Esophagus (tissue), 2 donors: ENCODE results near the gene COX10. TPM values are rescaled to one million over a fixed set of nuclear protein-coding genes. Genes with fewer than 3 reads are reported as not detected.
"Not testable (repeated sequence)": the region's sequence is repeated elsewhere in the genome, so short reads cannot be mapped to it uniquely, and the experiment has no call there.

Experiments
- H3K27ac ChIP-seq, 2 donors: one replicate each; pipeline ENCODE4 v1.5.1; 2013; ENCODE audit warnings: low read depth in 2 of 2, mild to moderate bottlenecking in 2 of 2, inconsistent platforms in 1 of 2, low read length in 1 of 2, moderate library complexity in 1 of 2
- H3K27me3 ChIP-seq, 2 donors: one replicate each; pipeline ENCODE4 v1.6.1; 2013; ENCODE audit warnings: low read length in 2 of 2, control low read depth in 1 of 2, mild to moderate bottlenecking in 1 of 2; ENCODE audit not compliant: insufficient read depth in 2 of 2, control insufficient read depth in 1 of 2
- H3K36me3 ChIP-seq, 2 donors: one replicate each; pipeline ENCODE4 v1.6.1; 2013; ENCODE audit warnings: low read length in 1 of 2; ENCODE audit not compliant: control insufficient read depth in 2 of 2, insufficient read depth in 2 of 2
- H3K4me1 ChIP-seq, 2 donors: one replicate each; pipeline ENCODE4 v1.6.1; 2013; ENCODE audit warnings: low read length in 1 of 2; ENCODE audit not compliant: control insufficient read depth in 2 of 2, insufficient read depth in 2 of 2
- H3K4me3 ChIP-seq, 2 donors: one replicate each; pipeline ENCODE4 v1.5.1; 2013; ENCODE audit warnings: low read length in 2 of 2, mild to moderate bottlenecking in 2 of 2, low read depth in 1 of 2, moderate library complexity in 1 of 2
- H3K9me3 ChIP-seq, 2 donors: one replicate each; pipeline ENCODE4 v1.6.1; 2013; ENCODE audit warnings: mild to moderate bottlenecking in 2 of 2, low read depth in 1 of 2, low read length in 1 of 2, moderate library complexity in 1 of 2; ENCODE audit not compliant: control insufficient read depth in 2 of 2, insufficient read depth in 1 of 2
- WGBS, 2 donors: extraction: QIAGEN DNeasy Blood & Tissue Kit; methylation state at CpG; one replicate each; pipeline ENCODE4 v1.1.7; 2013; 5-methylcytosine and 5-hydroxymethylcytosine counted together
- polyA plus RNA-seq, 2 donors: library from polyadenylated mRNA; stranded (reverse); fragments of 200-250 nt; gene quantifications; one replicate each; pipeline ENCODE4 v1.2.3, GENCODE V29; 2013
- donor health status: healthy with polysubstance abuse.
- donor health status: Bipolar disorder and iron deficiency.

Gene COX10
- polyA plus RNA-seq, 2 donors: 6.8 to 9.7 TPM

DNA sequence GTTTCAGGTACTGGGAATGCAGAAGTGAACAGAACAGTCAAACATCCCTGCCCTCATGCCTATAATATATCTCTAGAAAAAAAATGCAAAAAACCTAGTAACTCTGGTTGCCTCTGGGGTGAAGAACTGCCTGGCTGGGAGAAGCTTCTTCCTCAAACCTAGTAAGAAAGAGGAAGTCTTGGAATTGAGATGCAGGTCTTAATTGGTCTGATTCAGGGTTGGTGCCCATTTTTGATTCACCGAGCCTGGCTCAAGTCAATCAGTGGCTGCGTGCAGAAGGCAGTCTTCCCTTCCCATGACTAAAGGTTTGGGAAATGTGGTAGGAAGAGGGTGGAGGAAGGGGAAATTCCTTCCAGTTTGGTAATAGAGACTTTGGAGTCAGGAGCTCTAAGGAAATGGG lies 145.0 kb downstream of the COX10 start:
- 91% methylated on average over 2 of the region's 2 CpGs for WGBS, 2 donors
- no peak overlapping the region for H3K4me3 ChIP-seq
- peaks cover 0 to 2% of the 10 kb centered on the region in 2 donors for H3K9me3 ChIP-seq
- no peaks in the 10 kb centered on the region for H3K36me3 ChIP-seq
- H3K27me3 ChIP-seq: no peaks in the 10 kb centered on the region
- no peaks in the 10 kb centered on the region for H3K4me1 ChIP-seq
- no peak overlapping the region for H3K27ac ChIP-seq

DNA sequence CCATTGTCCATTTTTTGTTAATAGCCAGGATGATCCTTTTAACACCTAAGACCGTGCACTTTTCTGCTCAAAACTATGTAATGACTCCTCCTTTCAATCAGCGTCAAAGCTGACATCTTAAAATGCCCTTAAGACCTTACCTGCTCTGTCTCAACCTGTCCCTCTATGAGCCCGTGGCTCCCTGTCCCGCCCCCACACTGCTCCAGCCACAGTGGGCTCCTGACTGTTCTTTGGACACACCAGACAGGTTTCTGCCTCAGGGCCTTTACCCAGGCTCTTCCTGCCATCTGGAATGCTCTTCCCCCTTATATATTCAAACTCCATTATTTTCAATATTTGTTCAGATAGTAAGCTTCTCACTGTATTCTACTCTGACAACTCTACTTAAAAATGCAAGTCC lies 153.3 kb downstream of the COX10 start:
- Histone ChIP-seq H3K4me3 (no peak overlapping the region), H3K27ac (no peak overlapping the region), H3K4me1 (no peaks in the 10 kb centered on the region), H3K27me3 (no peaks in the 10 kb centered on the region), H3K36me3 (no peaks in the 10 kb centered on the region), H3K9me3 (no peaks in the 10 kb centered on the region)
- 54 to 67% methylated on average over 4 of the region's 4 CpGs for WGBS, 2 donors

DNA sequence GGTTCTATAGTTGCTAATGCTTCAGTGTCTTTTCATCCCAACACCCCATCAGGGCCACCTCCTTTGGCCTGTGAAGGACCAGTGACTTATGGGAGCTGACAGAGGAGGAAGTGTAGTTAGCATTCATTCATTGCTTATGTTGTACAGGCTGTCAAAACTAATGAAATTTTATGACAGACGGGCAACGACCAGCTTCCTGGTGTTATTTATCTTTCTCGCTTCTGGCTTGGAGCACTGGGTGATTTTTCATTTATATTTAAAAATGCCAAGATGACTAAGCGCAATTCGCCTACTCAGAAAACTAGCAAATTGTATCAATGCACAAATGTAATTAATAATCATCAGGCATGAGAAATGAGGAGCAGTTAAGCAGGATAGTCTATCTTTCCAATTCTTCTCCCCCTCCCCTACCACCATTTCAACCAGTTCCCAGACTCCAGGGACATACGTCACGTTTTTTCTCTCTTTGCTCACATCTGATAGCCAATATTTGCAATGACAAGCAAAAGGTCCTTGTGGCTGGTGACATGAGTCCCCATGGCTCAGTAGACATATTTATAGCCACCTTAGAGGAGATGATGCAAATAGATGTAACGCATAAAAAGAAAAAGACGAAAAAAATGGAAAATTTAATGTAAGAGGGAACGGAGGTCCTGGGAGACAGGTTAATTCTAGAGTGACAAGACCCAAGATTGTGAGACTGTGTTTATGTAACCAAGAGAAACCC lies 156.1 kb downstream of the COX10 start:
- 61 to 62% methylated on average over 10 of the region's 10 CpGs for WGBS, 2 donors
- Histone ChIP-seq H3K27ac (no peak overlapping the region), H3K4me1 (no peaks in the 10 kb centered on the region), H3K4me3 (no peak overlapping the region), H3K27me3 (no peaks in the 10 kb centered on the region), H3K36me3 (no peaks in the 10 kb centered on the region), H3K9me3 (no peaks in the 10 kb centered on the region)

DNA sequence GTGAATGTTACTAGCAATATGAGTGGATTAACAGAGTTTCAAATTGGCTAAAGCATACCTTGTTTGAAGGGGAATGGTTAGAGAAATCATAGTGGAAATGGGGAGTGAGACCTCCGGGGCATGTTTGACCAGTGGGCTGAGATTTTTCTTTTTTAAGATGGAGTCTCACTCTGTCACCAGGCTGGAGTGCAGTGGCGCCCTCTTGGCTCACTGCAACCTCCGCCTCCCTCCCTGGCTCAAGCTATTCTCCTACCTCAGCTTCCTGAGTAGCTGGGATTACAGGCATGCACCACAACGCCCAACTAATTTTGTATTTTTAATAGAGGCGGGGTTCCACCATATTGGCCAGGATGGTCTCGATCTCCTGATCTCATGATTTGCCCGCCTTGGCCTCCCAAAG lies 157.7 kb downstream of the COX10 start:
- no peak overlapping the region for H3K27ac ChIP-seq
- no peaks in the 10 kb centered on the region for H3K36me3 ChIP-seq
- no peaks in the 10 kb centered on the region for H3K27me3 ChIP-seq
- no peak overlapping the region for H3K4me3 ChIP-seq
- no peaks in the 10 kb centered on the region for H3K4me1 ChIP-seq
- no peaks in the 10 kb centered on the region for H3K9me3 ChIP-seq
- 96% methylated on average over 7 of the region's 7 CpGs for WGBS, 2 donors

DNA sequence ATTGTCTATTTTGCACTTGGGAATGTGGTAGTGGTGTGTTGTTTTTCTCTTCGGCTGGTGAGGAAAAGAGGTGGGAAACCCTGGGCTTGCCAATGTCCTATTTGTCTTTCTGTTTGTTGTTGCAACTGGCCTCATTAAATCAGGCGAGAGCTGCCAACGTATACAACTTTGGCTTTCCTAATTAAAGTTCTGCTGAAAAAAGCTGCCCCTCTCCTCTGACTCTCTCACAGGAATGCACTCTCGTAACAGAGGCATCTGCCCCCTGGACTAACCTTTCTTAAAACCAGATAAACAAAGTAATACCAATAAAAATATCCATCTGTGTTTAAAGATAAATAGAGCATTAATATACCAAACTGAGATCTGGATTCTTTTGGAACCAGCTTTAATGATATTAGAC lies 159.6 kb downstream of the COX10 start:
- Histone ChIP-seq H3K9me3 (no peaks in the 10 kb centered on the region), H3K4me1 (no peaks in the 10 kb centered on the region), H3K4me3 (no peak overlapping the region), H3K27me3 (no peaks in the 10 kb centered on the region), H3K27ac (no peak overlapping the region), H3K36me3 (no peaks in the 10 kb centered on the region)
- 64 to 68% methylated on average over 4 of the region's 4 CpGs for WGBS, 2 donors

DNA sequence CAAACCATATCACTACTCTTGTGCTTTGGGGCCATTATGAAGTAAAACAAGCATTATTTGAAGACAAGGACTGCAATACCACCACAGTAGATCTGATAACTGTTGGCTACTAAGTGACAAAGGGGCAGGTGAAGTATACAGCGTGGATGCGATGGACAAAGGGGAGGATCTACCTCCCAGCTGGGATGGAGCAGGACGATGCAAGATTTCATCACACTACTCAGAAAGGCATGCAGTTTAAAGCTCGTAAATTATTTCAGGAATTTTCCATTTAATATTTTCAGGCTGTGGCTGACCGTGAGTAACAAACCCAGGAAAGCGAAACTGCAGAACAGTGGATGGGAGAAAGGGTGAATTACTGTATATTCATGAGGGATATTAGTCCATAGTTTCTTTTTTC lies 161.9 kb downstream of the COX10 start:
- 91 to 93% methylated on average over 4 of the region's 6 CpGs for WGBS, 2 donors

DNA sequence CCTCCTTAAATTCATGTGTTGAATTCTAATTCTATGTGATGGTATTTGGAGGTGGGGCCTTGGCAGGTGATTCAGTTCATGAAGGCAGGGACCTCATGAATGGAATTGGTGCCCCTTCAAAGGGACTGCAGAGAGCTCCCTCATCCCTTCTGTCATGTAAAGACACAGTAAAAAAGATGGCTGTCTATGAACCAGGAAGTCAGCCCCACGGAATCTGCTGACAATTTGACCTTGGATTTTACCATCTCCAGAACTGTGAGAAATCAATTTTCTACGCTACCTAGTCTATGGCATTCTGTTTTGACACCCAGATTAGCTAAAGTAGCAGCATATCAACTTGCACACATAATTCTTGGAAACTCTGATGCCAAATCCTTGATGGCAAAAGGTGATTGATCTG lies 165.7 kb downstream of the COX10 start:
- not testable (repeated sequence) for H3K4me3 ChIP-seq, H3K9me3 ChIP-seq, H3K27me3 ChIP-seq, H3K27ac ChIP-seq, H3K4me1 ChIP-seq, H3K36me3 ChIP-seq
- 79 to 95% methylated on average over 2 of the region's 2 CpGs for WGBS, 2 donors

More for the DNA sequence above, 161.9 kb downstream of the COX10 start:
- H3K27me3 ChIP-seq, H3K4me1 ChIP-seq, H3K4me3 ChIP-seq, H3K36me3 ChIP-seq, H3K9me3 ChIP-seq, H3K27ac ChIP-seq: not testable (repeated sequence)

DNA sequence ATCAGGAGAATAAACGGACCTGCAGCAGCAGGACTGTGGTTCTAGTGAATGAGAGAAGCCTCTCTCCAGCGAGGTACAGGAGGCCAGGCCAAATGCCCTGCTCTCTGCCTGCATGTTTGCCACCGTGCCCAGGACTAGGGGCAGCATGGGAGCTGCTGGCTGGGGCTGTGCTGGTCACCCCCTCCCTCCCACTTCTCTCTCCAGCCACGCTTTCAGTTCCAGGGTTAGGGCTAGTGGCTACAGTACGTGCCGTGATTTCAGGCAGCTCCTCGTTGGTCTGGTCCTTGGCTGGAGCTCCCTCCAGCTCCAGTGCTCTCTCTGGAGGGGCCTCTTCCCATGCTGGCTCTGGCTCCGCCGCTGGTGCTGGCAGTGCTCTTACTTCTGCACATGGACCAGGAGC lies 166.7 kb downstream of the COX10 start:
- H3K27me3 ChIP-seq, H3K4me1 ChIP-seq, H3K36me3 ChIP-seq, H3K27ac ChIP-seq, H3K4me3 ChIP-seq, H3K9me3 ChIP-seq: not testable (repeated sequence)
- WGBS, 2 donors: 71 to 74% methylated on average over 7 to 9 of the region's 9 CpGs

DNA sequence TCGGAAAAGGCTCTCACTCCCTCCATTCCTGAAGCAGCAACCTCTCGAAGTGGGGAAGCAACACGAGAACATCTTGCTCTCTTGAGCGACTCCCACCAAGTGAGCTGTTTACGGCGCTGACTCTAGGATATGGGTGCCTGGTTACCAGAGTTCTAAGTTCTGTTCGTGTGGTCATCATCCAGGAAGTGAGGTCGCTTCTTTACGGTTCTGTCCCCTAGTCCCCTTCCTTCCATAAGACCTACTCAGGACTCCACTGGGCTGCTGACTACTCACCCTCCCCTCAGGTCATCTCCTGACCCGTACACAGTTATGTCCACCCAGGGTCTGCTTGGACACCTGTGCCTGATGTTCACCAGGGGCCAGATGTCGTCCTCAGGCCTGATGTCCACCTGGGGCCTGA lies 167.5 kb downstream of the COX10 start, which contains the start of gene CDRT15:
TSS of gene CDRT15 (minus strand) at position 101 of the 400 bp plus-strand sequence. CDS start at position 72, 29 bp downstream.
- WGBS, 2 donors: 83 to 93% methylated on average over 8 to 11 of the region's 11 CpGs
- not testable (repeated sequence) for H3K9me3 ChIP-seq, H3K27me3 ChIP-seq, H3K4me3 ChIP-seq, H3K36me3 ChIP-seq, H3K4me1 ChIP-seq, H3K27ac ChIP-seq

DNA sequence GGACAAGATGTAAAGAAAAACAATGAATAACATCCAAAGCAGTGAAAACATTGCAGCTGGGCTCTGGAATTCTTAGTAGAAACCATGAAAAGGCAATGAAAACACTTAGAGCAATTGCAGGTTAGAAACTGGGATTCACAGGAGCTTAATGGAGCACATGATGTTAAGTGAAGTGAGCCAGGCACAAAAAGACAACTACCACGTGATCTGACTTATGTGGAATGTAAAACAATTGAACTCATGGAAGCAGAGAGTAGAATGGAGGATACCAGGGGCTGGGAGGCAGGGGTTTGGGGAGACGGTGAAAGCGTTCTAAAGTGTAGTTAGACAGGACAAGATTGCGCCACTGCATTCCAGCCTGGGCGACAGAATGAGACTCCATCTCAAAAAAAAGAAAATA lies 170.0 kb downstream of the COX10 start:
- H3K4me3 ChIP-seq, H3K27ac ChIP-seq, H3K27me3 ChIP-seq, H3K4me1 ChIP-seq, H3K36me3 ChIP-seq, H3K9me3 ChIP-seq: not testable (repeated sequence)
- WGBS, 2 donors: 100% methylated on average over 2 of the region's 5 CpGs
